ENCODE measurements around the gene AQP9.

AQP9 gene

DNA sequence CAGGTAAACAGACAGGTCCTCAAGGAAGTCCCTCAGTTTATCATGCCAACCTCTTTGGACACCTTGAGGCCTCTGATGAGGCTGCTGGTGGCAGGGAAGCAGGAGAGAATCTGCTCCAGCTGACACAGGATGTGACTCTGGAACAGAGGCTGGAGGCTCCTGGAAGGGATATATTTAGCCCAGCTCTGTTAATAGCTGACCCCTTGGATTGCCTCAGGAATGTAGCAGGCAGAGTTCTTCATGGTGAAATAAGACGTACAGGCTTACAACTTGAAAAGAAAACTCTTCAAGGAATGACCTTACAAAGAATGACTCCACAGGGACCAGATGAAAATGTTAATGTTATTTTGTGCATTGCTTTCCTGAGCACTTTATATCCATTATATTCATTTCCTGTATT, 90.5 kb downstream of the AQP9 start:
- no peak for DNase-seq

DNA sequence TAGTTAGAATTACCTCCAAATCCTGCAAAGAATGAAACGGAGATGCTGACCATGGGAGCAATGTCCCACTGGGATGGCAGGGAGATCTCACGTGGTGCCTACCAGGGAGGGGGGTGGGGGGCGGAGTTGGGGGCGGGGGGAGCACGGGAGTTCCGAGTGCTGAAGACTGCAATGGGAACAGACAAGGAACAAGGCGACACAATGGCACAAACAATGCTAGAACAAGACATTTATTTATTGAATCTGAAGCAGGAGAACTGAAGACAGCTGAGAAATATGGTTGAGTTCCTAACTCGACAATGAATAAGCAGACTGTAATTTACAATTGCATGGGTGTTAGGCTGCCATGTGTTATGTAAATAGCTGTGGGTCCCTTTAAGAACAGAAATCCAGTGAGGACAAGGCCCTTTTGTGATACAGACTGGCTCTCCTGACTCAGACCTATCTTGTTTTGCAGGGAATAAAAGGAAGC, 91.2 kb downstream of the AQP9 start:
- DNase-seq: no peak

DNA sequence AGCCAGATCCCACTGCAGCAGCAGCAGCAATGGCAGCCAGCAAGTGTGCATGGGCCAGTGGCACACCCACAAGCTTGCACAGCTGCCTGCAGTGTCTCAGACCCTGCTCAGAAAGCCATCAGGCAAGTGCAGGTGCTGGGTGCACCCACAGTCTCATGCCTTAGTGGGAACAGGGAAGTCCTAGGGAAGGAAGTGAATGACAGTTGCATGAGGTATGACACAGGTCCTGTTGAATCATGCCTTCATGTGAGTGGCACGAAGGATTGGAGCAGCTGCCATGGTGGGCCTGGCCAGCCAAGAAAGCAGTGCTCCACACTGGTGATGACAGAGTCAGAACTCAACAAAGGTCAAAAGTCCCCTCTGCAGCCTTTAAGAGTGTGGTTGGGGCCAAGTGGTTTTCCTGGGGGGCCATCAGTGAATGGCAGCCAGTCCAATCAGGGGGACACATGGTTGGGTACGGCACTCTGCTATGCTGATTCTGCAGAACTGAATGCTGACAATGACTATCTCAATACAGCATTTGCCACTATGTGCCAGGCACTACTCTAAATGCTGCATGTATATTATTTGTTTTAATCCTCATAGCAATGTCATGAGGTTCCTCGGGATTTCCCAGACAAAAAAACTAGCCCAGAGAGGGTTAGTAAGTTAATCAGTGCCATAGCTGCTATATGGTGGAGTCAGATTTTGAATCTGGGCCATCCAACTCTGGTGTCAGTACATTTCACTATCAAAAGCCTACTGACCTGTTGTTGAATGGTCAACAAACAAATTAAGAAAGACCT, 94.3 kb downstream of the AQP9 start:
- DNase-seq: no peak

DNA sequence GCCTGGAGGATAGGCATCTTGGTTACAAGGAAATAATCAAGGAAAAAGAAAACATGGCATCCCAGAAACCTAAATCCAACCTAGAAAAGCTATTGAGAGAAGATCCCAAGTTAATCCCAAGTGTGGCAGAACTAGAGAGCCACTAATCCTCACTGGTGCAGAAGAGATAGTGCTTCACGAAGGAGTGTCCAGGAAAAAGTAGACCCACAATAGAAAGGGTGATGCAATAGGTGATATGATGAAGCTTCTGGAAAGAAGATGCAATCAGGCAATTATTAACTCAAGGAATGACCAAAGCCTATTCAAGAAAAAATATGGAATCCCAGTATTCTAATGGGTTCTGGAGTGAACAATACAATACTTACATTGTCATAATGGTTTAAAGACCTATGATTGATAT, 95.2 kb downstream of the AQP9 start:
- DNase-seq: no peak
